HepG2 (cell line): ENCODE measurements around the gene PAPSS2. TPM values are rescaled to one million over a fixed set of nuclear protein-coding genes. Genes with fewer than 3 reads are reported as not detected.

ENCODE experiments used
- ADNP ChIP-seq: sonication (generic); formaldehyde crosslinking; IDR thresholded peaks from 2 replicates; pipeline ENCODE4 v1.4.0; 2020; ENCODE audit warnings: missing genetic modification reagents
- ARID5B ChIP-seq: IDR thresholded peaks from 2 replicates; pipeline ENCODE4 v1.4.0; 2020; ENCODE audit warnings: mild to moderate bottlenecking, missing genetic modification reagents
- BCL6 ChIP-seq: IDR thresholded peaks from 2 replicates; pipeline ENCODE4 v1.6.1; 2016; ENCODE audit warnings: missing genetic modification reagents, missing compliant biosample characterization
- CREM ChIP-seq, 2 experiments: sonication (generic) in 1 of 2; formaldehyde crosslinking in 1 of 2; IDR thresholded peaks; 2 replicates each; pipeline versions ENCODE4 v1.4.0 to v1.6.1; 2016 to 2020; ENCODE audit warnings: antibody characterized with exemption in 1 of 2, mild to moderate bottlenecking in 1 of 2, missing genetic modification reagents in 1 of 2
- EP300 ChIP-seq, 3 experiments: sonication (generic) in 1 of 3; formaldehyde crosslinking in 1 of 3; IDR thresholded peaks; 2 replicates each; pipeline versions ENCODE4 v1.5.1 to v1.6.1; 2011 to 2020; ENCODE audit warnings: low read depth in 2 of 3, low read length in 2 of 3, borderline replicate concordance in 1 of 3, improper control_type of control experiment in 1 of 3, mild to moderate bottlenecking in 1 of 3, missing genetic modification reagents in 1 of 3, moderate library complexity in 1 of 3
- FOXA3 ChIP-seq: IDR thresholded peaks from 2 replicates; pipeline ENCODE4 v1.6.1; 2016; ENCODE audit warnings: missing genetic modification reagents, missing compliant biosample characterization
- FOXO1 ChIP-seq: sonication (generic); formaldehyde crosslinking; IDR thresholded peaks from 2 replicates; pipeline ENCODE4 v1.4.0; 2020; ENCODE audit warnings: missing genetic modification reagents
- FOXP1 ChIP-seq, 2 experiments: fragments of 450-650 bp in 1 of 2; IDR thresholded peaks; 2 replicates each; pipeline ENCODE4 v1.6.1; 2017 to 2018; ENCODE audit warnings: antibody characterized with exemption in 1 of 2
- HHEX ChIP-seq: IDR thresholded peaks from 2 replicates; pipeline ENCODE4 v1.6.1; 2016; ENCODE audit warnings: control low read depth
- KLF12 ChIP-seq: sonication (generic); formaldehyde crosslinking; IDR thresholded peaks from 2 replicates; pipeline ENCODE4 v1.4.0; 2020; ENCODE audit warnings: missing genetic modification reagents, borderline replicate concordance
- NR2F2 ChIP-seq: IDR thresholded peaks from 2 replicates; pipeline ENCODE4 v1.6.1; 2012; ENCODE audit warnings: low read depth, inconsistent platforms, borderline replicate concordance
- ONECUT2 ChIP-seq: sonication (generic); formaldehyde crosslinking; IDR thresholded peaks from 2 replicates; pipeline ENCODE4 v1.4.0; 2020; ENCODE audit warnings: missing genetic modification reagents
- RARA ChIP-seq: IDR thresholded peaks from 2 replicates; pipeline ENCODE4 v1.6.1; 2016; ENCODE audit warnings: missing genetic modification reagents, missing compliant biosample characterization
- TBL1XR1 ChIP-seq: fragments of 150-350 bp; IDR thresholded peaks from 2 replicates; pipeline ENCODE4 v1.6.1; 2014; ENCODE audit warnings: borderline replicate concordance, low read length; ENCODE audit not compliant: partially characterized antibody
- ZNF12 ChIP-seq: sonication (generic); formaldehyde crosslinking; IDR thresholded peaks from 2 replicates; pipeline ENCODE4 v1.5.0; 2020; ENCODE audit warnings: missing genetic modification reagents
- ZNF24 ChIP-seq: fragments of 450-650 bp; IDR thresholded peaks from 2 replicates; pipeline ENCODE4 v1.6.1; 2017; ENCODE audit warnings: antibody characterized with exemption, mild to moderate bottlenecking
- ZNF615 ChIP-seq: sonication (generic); formaldehyde crosslinking; IDR thresholded peaks from 2 replicates; pipeline ENCODE4 v1.5.0; 2020; ENCODE audit warnings: mild to moderate bottlenecking, missing genetic modification reagents, borderline replicate concordance
- ZNF652 ChIP-seq: IDR thresholded peaks from 2 replicates; pipeline ENCODE4 v1.6.1; 2016; ENCODE audit warnings: low read depth, borderline replicate concordance
- polyA plus RNA-seq, 8 experiments: library from polyadenylated mRNA; depleted of rRNA in 3 of 8; stranded (reverse) in 7 of 8; unstranded in 1 of 8; fragments of >200 nt; fragmentation: Illumina TruSeq in 4 of 8; extraction: Trizol in 4 of 8; gene quantifications; 2 replicates each; pipeline versions ENCODE4 v1.2.1 to v1.2.3, GENCODE V29; 2011 to 2016; ENCODE audit warnings: low read depth in 4 of 8, missing spikeins in 1 of 8, mixed read lengths in 1 of 8; ENCODE audit not compliant: insufficient read depth in 1 of 8
- total RNA-seq, 5 experiments: library from RNA; depleted of rRNA; stranded (reverse); fragments of >200 nt; fragmentation: Illumina TruSeq; extraction: Trizol; gene quantifications; 2 replicates each; pipeline ENCODE4 v1.2.3, GENCODE V29; 2016; ENCODE audit warnings: low read depth in 1 of 5
- TF ChIP-seq, protein P1 (sequence below): sonication (generic); formaldehyde crosslinking; IDR thresholded peaks from 2 replicates; pipeline ENCODE4 v1.5.1; 2020; ENCODE audit warnings: missing genetic modification reagents, mild to moderate bottlenecking, borderline replicate concordance
- TF ChIP-seq, protein P2 (sequence below): sonication (generic); formaldehyde crosslinking; conservative IDR thresholded peaks from 2 replicates; pipeline ENCODE4 v1.4.0; 2020; ENCODE audit warnings: mild to moderate bottlenecking, missing genetic modification reagents, moderate library complexity
- TF ChIP-seq, protein P3 (sequence below): IDR thresholded peaks from 2 replicates; pipeline ENCODE4 v1.6.1; 2018; ENCODE audit warnings: missing genetic modification reagents, mild to moderate bottlenecking, missing compliant biosample characterization

PAPSS2 gene
- total and polyA plus RNA-seq, 2 of the 13 experiments (the other 11 are each of a cell fraction or from before 2014, with no cell fraction given), result 0.11 to 0.12 TPM

DNA sequence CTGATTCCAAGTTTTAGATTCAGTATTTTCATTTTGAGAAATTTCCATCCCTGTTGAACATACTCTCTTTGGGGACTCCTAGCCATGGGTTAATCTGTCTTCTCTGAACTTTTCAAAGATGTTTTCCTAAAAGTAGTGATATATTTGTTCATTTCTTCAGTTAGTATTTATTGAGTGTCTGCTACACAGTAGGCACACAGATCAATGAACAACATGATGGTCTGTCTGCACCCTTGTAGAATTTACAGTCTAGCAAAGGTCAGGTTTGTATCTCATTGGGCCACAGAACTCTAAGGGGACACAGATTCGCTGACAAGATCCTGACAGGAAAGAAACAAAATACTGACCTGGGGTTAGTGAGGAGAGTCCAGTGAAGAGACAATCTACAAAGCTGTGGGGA, 42.2 kb upstream of the PAPSS2 start (continued):
- TF ChIP-seq FOXA3 (CRISPR knock-in tag) (peak; percentile 49; the same call in 1 of the 2 replicates), HHEX (CRISPR knock-in tag) (peak; percentile 53; the same call in 1 of the 2 replicates), FOXO1 (peak; percentile 19; the same call in 1 of the 2 replicates), EP300 (IDR thresholded peaks at IDR 0.05; ENCODE audit: low read depth in 2 of 2, low read length in 2 of 2) (0 out of 4 replicates have a peak, but pooled peaks of 1 of the 2 experiments have one; percentile 16), EP300 (CRISPR knock-in tag; IDR thresholded peaks at IDR 0.05; ENCODE audit: borderline replicate concordance) (no peak), ZNF12 (CRISPR knock-in tag) (no peak), BCL6 (CRISPR knock-in tag) (peak; percentile 92), ONECUT2 (CRISPR knock-in tag) (0 out of 2 replicates have a peak, but pooled peaks have one; percentile 47), RARA (peak; percentile 77), TBL1XR1 (peak; percentile 25), ZNF652 (peak; percentile 40; the same call in 1 of the 2 replicates), FOXP1 (IDR thresholded peaks at IDR 0.05) (no peak), FOXP1 (CRISPR knock-in tag; IDR thresholded peaks at IDR 0.05) (peak; percentile 53; the same call in 1 of the 2 replicates), ADNP (CRISPR knock-in tag) (no peak), ARID5B (CRISPR knock-in tag) (peak; percentile 39), KLF12 (no peak), CREM (IDR thresholded peaks at IDR 0.05) (peak; percentile 30; the same call in 1 of the 2 replicates), CREM (CRISPR knock-in tag; IDR thresholded peaks at IDR 0.05) (no peak), ZNF24 (0 out of 2 replicates have a peak, but pooled peaks have one; percentile 26), ZNF615 (no peak), NR2F2 (peak; percentile 63; the same call in 1 of the 2 replicates)
- TF ChIP-seq, protein P1, sequence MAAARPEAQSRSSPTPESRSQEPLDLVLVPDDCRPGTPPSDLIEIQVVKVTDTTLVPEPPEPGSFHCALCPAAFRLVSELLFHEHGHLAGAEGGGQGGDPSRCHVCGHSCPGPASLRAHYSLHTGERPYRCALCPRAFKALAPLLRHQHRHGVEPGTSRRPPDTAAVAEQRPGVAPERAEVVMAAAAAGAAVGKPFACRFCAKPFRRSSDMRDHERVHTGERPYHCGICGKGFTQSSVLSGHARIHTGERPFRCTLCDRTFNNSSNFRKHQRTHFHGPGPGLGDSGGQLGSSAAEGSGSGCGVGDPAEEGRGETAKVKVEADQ, result no peak
- TF ChIP-seq, protein P2, sequence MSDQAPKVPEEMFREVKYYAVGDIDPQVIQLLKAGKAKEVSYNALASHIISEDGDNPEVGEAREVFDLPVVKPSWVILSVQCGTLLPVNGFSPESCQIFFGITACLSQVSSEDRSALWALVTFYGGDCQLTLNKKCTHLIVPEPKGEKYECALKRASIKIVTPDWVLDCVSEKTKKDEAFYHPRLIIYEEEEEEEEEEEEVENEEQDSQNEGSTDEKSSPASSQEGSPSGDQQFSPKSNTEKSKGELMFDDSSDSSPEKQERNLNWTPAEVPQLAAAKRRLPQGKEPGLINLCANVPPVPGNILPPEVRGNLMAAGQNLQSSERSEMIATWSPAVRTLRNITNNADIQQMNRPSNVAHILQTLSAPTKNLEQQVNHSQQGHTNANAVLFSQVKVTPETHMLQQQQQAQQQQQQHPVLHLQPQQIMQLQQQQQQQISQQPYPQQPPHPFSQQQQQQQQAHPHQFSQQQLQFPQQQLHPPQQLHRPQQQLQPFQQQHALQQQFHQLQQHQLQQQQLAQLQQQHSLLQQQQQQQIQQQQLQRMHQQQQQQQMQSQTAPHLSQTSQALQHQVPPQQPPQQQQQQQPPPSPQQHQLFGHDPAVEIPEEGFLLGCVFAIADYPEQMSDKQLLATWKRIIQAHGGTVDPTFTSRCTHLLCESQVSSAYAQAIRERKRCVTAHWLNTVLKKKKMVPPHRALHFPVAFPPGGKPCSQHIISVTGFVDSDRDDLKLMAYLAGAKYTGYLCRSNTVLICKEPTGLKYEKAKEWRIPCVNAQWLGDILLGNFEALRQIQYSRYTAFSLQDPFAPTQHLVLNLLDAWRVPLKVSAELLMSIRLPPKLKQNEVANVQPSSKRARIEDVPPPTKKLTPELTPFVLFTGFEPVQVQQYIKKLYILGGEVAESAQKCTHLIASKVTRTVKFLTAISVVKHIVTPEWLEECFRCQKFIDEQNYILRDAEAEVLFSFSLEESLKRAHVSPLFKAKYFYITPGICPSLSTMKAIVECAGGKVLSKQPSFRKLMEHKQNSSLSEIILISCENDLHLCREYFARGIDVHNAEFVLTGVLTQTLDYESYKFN, result peak; percentile 49
- TF ChIP-seq, protein P3, sequence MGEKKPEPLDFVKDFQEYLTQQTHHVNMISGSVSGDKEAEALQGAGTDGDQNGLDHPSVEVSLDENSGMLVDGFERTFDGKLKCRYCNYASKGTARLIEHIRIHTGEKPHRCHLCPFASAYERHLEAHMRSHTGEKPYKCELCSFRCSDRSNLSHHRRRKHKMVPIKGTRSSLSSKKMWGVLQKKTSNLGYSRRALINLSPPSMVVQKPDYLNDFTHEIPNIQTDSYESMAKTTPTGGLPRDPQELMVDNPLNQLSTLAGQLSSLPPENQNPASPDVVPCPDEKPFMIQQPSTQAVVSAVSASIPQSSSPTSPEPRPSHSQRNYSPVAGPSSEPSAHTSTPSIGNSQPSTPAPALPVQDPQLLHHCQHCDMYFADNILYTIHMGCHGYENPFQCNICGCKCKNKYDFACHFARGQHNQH, result no peak
